Hematopoietic multipotent progenitor cell treated with erythropoietin and hydrocortisone succinate and interleukin-3 and kit ligand, for 8 days (in vitro differentiated cells): Measurements from ENCODE around the gene PLXDC2.

Experiments used
- DNase-seq: peaks from one replicate; pipeline ENCODE4 v3.0.0-alpha.2; 2015

Gene PLXDC2

DNA sequence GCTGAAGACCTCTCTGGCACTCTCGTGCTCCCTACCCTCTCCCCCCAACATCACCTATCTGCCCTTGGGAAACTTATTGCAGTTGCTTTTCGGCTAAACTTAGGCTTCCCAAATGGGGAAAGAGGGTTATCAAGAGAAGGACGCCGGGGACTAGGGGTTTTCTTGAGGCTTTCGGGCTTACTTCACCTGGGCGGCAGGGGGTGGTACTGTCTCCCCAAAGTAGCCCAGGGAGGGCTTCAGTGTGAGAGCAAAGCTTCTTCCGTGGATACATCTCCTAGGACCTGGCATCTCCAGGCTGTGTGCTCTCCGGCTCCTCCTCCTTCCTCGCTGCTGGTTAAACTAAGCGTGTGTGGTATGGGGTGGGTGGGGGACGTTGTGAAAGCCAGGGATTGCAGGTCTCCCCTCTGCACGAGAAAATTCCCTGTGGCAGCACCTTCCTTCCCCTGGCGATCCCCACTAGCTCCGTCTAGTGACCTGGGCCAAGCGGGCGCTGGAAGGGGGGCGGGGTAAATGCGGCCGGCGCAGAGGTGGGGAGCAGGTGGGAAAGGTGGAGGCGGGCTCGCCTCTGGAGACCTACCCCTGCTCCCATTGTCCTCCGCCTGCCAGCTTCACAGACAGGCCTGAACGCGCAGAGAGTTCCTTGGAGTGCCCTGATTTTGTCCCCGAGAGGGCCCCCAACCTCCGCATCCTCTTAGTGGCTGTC is 1.1 kb downstream of the PLXDC2 start:
- peak; percentile 6 for DNase-seq

DNA sequence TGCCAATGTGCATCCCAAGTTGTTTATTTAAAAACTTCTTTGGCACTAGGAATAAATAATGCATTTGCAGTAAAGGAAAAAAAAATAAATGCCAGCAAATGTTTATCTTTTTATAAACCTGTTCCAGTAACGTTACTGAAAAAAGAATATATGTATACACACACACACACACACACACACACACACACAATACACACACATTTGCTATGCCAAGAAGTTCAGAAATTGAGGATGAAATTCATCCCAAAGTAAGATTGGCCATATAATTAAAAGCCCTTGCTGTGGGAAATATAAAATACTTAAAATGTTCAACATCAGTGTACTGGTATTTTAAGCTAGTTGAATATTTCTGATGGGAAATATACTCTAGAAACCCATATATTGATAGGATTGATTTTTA is 2.6 kb downstream of the PLXDC2 start:
- DNase-seq = no peak

DNA sequence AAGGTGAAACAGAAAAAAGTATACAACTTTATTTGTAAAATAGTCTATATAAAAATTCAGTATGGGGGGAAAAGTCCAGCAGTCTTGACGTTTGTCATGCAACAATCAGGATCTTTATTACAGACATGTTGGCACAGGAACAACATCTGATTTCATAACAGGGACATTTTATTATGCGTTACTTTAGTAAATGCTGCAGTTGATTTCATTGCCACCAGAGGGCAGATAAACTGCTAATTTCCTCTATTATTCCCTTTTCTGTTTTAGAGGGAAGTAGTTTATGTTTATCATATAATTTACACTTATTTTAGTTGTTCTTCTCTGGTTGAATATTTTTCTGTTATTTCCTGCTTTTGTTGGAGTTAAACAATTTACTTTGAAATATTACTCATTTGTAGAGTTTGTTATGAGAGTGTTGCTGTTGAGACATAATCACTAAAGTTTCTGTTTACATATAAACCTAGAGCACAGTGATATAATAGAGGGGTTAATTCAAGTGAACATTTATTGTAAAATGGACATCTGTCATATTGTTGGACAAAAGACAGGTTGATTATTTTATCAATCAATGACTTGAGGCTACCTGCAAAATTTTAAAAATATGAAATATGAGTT is 3.3 kb downstream of the PLXDC2 start:
- peak; percentile 76 for DNase-seq

DNA sequence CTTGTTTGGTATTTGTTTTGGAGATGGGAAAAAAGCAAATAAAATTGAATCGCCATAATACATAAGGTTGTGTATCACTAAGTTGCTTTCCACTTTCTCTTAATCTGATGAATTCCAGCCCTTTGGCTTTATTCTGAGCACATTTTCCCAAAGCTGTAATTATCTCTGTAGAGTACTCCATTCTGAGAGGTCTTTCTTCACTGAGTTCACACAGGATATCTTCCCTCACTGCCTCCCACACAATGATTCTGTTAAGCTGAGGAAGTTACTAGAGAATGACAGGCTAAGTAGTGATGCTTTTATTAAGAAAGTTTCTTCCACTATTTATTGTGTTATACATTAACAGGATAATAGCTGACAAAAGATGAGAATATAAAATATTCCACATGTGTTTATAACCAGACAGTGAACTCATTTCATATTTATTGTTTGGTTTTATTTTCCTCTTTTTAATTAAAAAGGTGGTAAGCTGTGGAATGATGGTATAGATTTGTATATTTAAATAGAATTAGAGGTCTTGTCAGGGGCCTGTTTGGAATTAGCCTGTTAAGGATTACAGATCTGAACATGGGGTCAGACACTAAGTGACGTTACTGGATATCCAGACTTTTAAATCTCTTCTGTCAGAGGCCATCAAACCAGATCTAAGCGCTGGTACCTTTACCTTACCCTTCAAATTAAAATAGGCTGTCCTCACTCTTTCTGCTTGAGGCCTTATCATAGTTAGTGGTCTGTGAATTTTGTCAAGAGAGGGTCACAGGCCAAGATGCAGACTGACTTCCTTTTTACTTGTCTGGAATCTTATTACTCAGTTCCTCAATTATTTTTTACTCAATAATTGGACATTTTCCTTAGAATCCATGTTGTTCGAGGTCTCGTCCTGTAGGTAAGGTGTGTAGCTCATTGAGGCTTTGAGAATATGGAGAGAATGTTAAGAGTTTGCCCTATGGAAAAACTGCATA is 8.4 kb downstream of the PLXDC2 start:
- no peak for DNase-seq

DNA sequence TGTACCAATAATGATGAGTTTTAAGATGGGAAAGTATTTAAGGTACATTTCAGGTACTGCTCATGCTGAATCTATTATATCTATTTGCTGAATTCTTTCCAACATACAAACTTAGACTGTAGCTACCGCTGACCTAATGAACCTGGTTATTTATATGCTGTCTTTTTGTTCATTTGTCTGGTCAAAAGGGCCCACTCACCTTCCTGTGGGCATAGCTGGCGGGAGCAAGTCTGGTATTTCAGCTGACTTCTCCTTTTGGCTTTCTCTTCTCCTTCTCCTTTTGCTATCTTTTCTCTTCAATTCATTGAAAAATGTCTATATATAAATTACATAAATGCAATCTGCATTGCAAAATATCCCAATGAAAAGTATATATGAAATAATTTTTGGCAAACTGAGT is 9.5 kb downstream of the PLXDC2 start:
- no peak for DNase-seq

DNA sequence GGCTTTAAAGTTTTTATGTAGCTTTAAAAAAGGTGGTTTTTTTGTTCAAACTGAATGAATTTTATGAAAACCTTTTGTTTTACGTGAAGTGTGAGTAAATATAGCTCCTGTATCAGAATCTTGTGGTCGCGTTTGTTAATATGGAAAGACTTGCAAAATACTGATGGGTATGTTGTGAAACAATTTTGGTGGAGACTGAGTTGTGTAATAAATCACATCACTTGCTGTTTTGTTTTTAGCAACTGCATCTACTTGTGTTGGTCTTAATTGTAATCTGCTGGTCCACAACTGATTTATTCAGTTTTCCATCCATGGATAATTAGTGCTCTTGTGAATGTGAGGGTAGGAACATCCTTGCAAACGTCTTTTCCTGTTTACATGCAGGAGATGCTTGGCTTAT is 10.5 kb downstream of the PLXDC2 start:
- DNase-seq = peak; percentile 9

DNA sequence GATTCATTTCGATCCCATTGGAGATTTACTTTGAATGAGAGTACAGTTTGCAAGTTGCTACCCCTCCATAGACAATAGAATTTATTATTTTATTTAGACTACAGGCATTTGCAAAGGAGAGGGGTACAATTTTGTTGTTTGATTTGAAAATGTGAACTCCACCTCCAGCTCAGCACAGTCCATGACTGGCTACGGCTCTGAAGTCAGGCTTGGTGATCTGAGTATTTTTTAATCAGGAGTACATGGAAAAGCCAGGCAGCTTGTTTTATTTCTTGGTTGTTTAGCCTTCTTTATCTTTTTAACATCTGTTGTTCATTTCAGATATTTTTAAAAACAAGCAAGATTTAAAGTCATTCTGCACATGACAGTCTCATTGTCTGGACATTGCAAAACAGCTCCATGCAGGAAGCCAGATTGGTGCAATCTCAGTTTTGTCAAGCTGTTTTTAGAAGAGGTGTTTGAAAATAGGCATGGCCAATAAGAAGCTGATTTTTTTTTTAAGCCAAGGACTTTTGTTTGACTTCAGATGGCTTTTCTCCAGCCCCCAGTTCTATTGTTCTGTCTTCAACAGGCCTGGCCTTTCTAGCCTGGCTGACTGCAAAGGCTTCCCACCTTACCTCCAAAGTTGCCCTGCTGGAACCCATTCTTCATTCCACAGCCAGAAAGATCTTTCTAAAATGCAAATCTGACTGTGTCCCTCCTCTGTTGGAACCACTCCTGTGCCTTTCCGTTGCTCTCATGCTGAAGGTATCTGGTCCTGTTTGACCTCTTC is 12.2 kb downstream of the PLXDC2 start:
- DNase-seq = no peak

DNA sequence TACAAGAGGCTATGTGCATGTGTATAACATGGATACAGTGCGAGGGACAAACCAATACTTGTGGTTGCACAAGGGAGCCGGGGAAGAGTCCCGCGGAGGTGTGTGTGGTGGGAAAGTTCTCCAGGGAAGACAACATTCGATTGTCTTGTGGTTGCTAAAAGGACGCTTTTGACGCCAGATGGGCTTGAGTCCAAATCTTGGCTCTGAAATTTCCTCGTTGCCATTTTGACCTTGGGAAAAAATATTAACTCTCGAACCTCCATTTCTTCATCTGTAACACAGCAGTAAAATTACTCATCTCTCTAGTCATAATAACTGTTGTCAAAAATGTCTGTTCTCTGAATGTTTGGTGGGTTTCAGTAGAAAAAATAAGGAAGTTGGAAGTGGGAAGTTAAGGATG is 16.5 kb downstream of the PLXDC2 start:
- DNase-seq = no peak

DNA sequence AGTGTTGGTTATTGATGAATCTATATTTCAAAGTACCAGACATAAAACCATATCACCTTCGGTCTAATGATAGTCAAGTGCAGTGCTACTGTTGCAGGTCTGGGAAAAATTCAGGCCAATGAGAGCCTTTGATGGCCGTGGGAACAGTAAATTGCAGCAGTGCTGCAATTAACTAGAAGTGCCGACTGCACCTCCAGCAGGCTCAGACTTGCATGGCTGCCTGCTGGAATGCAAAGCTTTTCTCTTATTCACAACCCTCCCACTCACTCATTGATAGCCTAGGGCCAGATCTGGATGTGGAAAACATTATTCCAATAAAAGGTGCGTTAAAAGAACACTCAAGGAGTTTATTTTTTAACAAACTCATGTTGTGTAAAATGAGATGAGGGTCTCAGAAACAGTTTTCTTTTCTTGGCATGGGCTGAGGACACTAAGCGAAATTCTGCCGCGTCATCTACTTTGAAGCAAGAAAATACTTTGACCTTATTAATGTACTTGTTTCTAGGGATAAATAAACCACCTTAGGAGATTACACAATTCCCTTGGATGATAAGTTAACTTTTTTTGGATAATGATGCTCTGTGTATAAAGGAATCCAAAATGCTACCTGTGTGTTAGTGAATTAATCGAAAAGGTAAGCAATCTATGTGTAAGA is 17.1 kb downstream of the PLXDC2 start:
- DNase-seq = no peak

DNA sequence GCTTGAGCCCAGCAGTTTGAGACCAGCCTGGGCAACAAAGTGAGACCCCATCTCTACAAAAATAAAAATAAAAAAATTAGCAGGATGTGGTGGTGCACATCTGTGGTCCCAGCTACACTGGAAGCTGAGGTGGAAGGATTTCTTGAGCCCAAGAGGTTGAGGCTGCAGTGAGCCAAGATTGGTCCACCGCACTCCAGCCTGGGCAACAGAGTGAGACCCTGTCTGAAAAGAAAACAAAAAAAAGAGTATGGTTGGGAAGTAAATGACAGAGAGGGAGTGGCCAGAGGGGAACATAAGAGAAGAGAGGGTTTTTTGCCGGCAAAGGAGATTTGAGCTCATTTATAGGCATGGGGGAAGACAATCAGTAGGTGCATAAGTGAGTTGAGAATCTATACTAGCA is 19.7 kb downstream of the PLXDC2 start:
- DNase-seq = no peak

DNA sequence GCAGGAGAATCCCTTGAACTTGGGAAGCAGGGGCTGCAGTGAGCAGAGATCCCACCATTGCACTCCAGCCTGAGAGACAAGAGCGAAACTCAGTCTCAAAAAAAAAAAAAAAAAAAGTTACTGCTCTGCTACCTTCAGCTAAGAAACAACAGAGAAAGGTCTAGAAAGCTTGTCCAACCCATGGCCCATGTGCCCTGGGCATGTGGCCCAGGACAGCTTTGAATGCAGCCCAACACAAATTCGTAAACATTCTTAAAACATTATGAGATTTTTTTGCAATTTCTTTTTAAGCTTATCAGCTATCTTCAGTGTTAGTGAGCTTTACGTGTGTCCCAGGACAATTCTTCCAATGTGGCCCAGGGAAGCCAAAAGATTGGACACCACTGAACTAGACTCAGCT is 22.9 kb downstream of the PLXDC2 start:
- no peak for DNase-seq

DNA sequence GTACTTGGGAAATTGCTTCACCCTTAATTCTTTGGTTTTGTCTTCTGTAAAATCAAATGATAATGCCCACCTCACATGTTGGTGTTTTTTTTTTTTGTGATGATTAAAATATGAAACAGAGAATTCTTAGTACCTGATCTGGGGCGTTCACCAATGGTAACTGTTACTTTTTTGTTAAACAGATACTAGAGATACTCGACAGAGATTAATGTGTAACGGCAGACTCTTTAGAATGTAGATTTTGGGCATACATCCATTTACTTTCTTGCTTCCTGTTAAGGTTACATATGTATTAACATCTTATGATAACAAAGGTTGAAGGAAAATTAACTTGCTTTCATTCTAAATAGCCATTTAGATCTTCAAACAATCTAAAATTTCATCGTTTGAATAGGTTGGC is 23.3 kb downstream of the PLXDC2 start:
- DNase-seq = no peak

DNA sequence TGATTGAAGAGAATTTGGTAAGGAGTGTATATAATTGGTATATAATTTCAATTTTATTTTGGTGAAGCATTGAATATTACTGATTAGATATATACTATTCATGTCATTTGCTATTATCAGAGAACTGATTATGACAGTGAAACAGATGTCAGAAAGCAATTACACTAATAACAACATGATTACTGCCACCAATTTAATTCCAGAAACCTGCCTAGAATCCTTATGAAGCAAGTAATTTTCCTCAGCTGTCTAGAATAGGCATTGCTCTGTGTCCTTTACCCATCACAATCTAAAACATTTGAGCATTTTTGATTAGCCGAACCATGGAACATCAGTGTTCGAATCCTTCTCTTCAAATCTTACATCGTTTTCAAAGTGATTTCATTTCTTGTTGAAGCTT is 24.5 kb downstream of the PLXDC2 start:
- no peak for DNase-seq

DNA sequence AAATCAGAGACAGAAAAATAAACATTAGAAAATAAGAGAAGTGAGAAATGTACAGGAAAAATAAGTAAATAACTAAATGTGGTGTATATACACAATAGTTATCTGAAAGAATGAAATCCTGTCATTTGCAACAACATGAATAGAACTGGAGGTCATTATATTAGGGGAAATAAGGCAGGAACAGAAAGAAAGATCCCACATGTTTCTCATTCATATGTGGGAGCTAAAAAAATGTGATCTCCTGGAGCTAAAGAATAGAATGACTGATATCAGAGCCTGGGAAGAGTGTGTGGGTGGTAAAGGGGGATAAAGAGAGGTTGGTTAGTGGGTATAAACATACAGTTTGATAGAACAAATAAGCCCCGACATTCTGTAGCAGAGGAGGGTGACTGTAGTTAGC is 27.3 kb downstream of the PLXDC2 start:
- DNase-seq = no peak

DNA sequence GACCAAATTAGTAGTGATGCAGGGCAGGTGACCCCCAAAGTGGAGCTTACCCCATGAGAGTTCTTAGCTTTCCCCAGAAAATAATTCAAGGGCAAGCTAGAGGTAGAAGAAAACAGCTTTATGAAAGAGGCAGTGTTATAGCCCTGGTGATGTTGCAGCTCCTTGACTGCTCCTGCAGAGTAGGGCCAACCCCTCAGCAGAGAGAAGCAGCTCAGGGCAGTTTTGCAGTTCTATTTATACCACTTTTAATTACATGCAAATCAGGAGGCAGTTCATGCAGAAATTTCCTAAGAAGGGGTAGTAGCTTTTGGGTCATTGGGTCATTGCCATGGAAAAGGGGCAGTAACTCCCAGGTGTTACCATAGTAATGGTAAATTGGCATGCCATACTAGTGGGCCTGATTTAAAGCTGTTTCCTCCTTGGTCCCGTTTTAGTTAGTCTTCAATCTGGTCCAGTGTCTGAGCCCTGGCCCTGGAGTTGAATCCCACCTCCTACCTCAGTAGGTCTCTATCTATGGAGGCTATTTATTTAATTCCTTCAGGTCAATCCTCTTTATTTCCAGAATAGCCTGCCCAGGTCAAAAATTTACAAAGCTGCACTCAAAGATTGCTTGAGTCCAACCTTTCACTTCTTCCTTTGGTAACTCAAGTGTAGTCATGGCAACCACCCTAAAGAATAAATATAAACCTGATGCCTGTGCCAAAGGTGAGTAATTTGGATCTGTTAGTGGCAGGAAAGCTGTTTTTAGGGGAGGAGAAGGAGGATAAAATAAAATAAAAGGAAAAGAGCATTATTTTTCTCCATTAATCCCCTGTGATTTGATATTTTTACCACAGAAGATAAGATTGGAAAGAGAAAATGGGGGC is 29.5 kb downstream of the PLXDC2 start:
- DNase-seq = no peak

DNA sequence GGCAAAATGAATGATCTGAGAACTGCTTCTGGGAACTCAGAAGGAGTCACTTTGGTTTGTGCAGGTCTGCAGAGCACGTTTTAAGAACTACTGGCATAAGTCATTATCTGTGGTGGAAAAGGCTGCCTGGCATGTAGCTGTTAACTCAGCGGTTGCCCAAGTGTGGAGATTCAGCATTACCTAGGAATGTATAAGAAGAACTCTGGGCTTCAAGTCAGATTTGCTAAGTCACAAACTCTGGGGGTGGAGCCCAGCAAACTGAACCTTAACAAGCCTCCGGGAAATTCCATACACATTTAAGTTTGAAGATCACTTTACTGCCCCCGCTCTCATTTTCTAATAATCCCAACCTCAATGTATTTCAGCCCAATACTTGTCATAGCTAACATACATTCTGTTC is 31.1 kb downstream of the PLXDC2 start:
- no peak for DNase-seq

DNA sequence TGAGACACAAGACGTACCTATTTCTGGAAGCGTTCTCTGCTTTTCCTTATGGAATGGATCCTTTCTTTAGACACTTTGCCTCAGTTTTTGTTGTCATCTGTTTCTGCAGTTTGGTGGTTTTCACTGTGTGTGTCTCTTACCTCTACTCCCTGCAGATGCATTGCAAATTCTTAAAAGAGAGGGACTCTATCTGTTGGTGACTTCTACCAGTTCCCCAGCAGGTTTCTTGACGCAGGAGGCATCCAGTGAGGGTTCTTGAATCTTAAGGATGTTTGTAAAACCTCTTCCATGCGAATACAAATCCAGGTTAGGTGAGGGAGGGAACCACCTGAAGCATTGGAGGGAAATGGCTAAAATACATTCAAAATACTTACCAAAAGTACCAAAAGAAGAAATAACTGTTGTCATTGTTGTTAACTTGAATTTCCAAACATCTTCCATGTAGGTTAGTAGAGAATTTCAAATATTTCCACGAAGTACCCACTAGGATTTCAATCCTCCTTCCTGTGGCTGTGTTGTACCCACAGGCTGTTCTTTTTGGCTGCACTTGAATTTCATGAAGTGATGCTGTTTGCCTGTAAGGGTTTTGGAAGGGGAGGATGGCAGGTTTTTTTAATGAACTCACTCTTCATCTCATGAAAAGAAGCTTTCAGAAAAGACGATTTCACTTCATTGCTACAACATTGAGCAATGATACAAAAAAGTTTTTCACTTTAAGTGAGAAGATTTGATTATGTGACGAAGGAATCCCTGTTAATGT is 32.2 kb downstream of the PLXDC2 start:
- no peak for DNase-seq

DNA sequence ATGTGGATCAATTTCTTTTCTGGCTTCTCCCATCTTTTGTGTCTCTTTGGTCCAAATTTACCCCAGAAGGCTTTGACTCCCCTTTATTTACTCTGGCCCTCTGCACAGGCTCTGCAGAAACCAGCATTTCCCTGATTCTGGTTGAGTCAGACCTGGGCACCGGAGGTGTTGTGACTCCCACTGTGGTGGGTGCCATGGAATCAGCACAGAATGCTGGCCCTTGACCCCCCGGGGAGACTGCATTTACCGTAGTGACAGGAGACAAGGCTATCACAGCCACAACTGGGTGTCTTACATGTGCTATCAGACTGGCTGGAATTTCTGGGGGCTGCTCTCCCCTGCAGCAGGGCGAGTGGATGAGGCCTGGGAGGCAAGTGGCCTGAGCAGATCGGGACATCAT is 37.6 kb downstream of the PLXDC2 start:
- DNase-seq = no peak

DNA sequence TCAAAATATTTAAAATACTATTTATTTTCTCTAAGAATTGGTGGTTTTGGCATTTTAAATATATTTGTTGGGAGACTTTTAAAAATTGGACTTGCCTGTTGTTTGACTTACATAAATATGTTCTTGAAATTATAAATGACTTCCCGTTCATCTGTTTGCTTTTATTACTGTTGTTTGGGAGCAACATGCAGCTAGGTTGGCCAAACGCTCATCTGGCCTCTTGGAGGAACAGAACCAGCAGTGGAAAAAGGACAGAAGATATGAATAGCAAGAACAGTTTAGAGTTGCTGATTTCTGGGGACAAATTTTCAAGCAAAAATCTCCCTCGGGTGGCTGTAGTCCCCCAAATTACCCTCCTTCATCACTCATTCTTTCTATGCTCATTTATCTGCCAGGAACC is 41.6 kb downstream of the PLXDC2 start:
- DNase-seq = no peak

DNA sequence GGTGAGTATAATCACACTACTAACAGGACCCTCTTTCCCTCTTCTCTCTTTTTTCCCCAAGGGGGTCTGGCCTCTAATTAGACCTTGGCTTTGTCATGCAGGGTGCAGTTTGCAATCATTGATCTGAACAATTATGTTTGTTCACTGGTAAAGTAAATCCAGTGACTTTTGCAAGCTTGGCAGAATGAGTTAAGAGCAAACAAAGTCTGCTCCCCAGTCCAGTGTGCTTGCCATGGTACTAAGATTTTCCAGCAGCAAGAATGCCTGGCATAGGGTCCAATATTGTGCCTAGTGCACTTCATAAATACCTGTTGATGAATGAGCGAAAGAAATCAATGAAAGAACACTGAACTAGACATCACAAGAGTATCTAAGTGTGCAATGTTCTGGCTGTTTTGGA is 43.9 kb downstream of the PLXDC2 start:
- no peak for DNase-seq
